Chondrocyte (in vitro differentiated cells): ENCODE results near the gene ZNF236. TPM values are rescaled to one million over a fixed set of nuclear protein-coding genes. Genes with fewer than 3 reads are reported as not detected.

Source experiments
- DNase-seq: peaks from one replicate; pipeline ENCODE4 v3.0.0; 2021; ENCODE audit warnings: mixed read lengths, low spot score
- H3K27ac Mint-ChIP-seq: one replicate; pipeline ENCODE4 v1.8.0; 2021; ENCODE audit warnings: mild to moderate bottlenecking, moderate library complexity, mixed read lengths; ENCODE audit not compliant: unreplicated experiment
- H3K27me3 Mint-ChIP-seq: 2 replicates; pipeline ENCODE4 v1.8.0; 2021; ENCODE audit warnings: low read depth, mixed read lengths
- H3K36me3 Mint-ChIP-seq: 2 replicates; pipeline ENCODE4 v1.8.0; 2021; ENCODE audit warnings: low read depth, mixed read lengths
- H3K4me1 Mint-ChIP-seq: 2 replicates; pipeline ENCODE4 v1.8.0; 2021; ENCODE audit warnings: low read depth, mild to moderate bottlenecking, mixed read lengths
- H3K4me3 Mint-ChIP-seq: one replicate; pipeline ENCODE4 v1.8.0; 2021; ENCODE audit warnings: mild to moderate bottlenecking, moderate library complexity, mixed read lengths; ENCODE audit not compliant: unreplicated experiment
- H3K9me3 Mint-ChIP-seq: 2 replicates; pipeline ENCODE4 v1.8.0; 2021; ENCODE audit warnings: low read depth, mixed read lengths
- total RNA-seq: library from RNA; stranded (reverse); gene quantifications from 3 replicates; pipeline ENCODE4 v1.2.1, GENCODE V29; 2021
- TF ChIP-seq, protein P1 (sequence below): fragments of 200-600 bp; sonication (generic); IDR thresholded peaks from 2 replicates; pipeline ENCODE4 v1.5.0; 2021; ENCODE audit warnings: antibody characterized with exemption, mild to moderate bottlenecking, moderate library complexity

The ZNF236 gene
- total RNA-seq, 1 donor from 2014 or later: 14.3 TPM

DNA sequence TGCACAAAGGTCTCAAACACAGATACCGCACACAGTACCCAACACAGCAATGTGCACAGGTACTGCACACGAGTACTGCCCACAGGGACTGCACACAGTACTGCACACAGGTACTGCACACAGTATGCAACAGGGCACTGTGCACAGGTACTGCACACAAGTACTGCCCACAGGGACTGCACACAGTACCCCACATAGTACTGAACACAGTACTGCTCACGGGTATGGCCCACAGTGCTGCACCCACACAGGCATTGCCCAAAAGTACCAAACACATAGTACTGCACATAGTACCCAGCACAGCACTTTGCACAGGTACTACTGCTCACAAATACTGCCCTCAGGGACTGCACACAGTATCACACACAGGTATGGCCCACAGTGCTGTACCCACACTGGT, 73.1 kb downstream of the ZNF236 start:
- TF ChIP-seq, protein P1, sequence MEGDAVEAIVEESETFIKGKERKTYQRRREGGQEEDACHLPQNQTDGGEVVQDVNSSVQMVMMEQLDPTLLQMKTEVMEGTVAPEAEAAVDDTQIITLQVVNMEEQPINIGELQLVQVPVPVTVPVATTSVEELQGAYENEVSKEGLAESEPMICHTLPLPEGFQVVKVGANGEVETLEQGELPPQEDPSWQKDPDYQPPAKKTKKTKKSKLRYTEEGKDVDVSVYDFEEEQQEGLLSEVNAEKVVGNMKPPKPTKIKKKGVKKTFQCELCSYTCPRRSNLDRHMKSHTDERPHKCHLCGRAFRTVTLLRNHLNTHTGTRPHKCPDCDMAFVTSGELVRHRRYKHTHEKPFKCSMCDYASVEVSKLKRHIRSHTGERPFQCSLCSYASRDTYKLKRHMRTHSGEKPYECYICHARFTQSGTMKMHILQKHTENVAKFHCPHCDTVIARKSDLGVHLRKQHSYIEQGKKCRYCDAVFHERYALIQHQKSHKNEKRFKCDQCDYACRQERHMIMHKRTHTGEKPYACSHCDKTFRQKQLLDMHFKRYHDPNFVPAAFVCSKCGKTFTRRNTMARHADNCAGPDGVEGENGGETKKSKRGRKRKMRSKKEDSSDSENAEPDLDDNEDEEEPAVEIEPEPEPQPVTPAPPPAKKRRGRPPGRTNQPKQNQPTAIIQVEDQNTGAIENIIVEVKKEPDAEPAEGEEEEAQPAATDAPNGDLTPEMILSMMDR: no peak
- Mint-ChIP-seq H3K27me3 (no peaks in the 10 kb centered on the region), H3K9me3 (peaks cover 3% of the 10 kb centered on the region), H3K36me3 (peaks cover 37% of the 10 kb centered on the region), H3K4me1 (no peaks in the 10 kb centered on the region), H3K27ac (no peak overlapping the region), H3K4me3 (no peak overlapping the region)
- DNase-seq: no peak

DNA sequence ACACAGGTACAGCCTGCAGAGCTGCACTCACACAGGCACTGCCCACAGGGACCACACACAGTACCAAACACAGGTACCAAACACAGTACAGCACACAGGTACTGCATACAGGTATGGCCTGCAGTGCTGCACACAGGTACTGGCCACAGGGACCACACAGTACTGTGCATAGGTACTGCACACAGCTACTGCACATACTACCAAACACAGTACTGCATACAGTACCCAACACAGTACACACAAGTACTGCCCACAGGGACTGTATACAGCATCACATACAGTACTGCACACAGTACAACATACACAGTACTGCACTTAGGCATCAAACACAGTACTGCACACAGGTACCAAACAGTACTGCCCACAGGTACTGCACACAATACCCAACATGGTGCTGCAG, 74.3 kb downstream of the ZNF236 start:
- H3K4me3 Mint-ChIP-seq: no peak overlapping the region
- TF ChIP-seq, protein P1: no peak
- no peaks in the 10 kb centered on the region for H3K27me3 Mint-ChIP-seq
- H3K4me1 Mint-ChIP-seq: no peaks in the 10 kb centered on the region
- peaks cover 37% of the 10 kb centered on the region for H3K36me3 Mint-ChIP-seq
- peaks cover 2% of the 10 kb centered on the region for H3K9me3 Mint-ChIP-seq
- no peak overlapping the region for H3K27ac Mint-ChIP-seq
- DNase-seq: no peak

DNA sequence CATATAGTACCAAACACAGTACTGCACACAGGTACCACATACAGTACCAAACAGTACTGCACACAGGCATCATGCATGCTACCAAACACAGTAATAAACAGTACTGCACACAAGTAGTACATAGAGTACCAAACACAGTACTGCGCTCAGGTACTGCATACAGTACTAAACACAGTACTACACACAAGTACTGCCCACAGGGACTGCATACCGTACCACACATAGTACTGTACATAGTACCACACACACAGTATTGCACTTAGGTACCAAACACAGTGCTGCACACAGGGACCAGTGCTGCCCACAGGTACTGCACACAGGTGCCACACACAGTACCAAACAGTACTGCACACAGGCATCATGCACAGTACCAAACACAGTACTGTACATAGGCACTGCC, 74.9 kb downstream of the ZNF236 start:
- no peaks in the 10 kb centered on the region for H3K9me3 Mint-ChIP-seq
- H3K36me3 Mint-ChIP-seq: peaks cover 40% of the 10 kb centered on the region
- H3K27me3 Mint-ChIP-seq: no peaks in the 10 kb centered on the region
- DNase-seq: no peak
- TF ChIP-seq, protein P1: no peak
- no peak overlapping the region for H3K4me3 Mint-ChIP-seq
- H3K4me1 Mint-ChIP-seq: no peaks in the 10 kb centered on the region
- H3K27ac Mint-ChIP-seq: no peak overlapping the region

DNA sequence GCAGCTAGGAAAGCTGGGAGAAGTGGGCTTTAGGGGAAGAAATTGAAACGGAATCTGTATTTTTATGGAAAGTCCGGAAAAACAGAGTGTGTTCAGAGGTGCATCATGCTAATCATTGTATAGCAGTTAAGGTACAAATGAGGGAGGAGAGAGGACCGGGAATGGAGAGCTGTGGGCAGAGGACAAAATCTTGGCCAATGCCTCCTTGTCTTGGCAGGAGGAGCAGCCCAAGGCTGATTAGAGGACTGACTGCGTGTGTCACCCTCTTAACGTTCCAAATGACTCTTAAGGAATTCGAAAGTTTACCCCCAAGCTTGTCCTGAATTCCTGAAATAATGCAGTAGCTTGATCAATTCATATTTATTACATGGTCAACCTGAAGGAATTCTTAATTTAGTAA, 81.0 kb downstream of the ZNF236 start:
- H3K4me3 Mint-ChIP-seq: no peak overlapping the region
- H3K4me1 Mint-ChIP-seq: no peaks in the 10 kb centered on the region
- no peaks in the 10 kb centered on the region for H3K9me3 Mint-ChIP-seq
- DNase-seq: no peak
- H3K36me3 Mint-ChIP-seq: peaks cover 32% of the 10 kb centered on the region
- TF ChIP-seq, protein P1: no peak
- H3K27ac Mint-ChIP-seq: no peak overlapping the region
- no peaks in the 10 kb centered on the region for H3K27me3 Mint-ChIP-seq

DNA sequence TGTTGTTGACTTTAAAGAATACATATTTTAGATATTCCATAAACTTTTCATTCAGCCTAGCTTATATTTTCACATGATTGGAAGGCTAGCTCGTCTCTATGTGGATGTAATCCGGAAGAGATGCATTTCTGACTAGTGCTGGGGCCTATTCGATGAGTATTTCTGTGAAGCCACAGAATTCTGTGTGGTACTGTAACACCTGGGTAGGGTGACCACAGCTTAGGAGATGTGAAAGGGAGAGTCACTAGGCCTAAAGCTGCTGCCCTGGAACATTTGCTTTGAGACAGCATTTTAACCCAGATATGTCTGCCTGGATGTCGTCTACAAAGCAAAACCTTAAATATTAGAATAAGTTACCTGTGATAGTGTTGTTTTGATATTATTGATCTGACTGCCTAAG, 83.5 kb downstream of the ZNF236 start:
- H3K27ac Mint-ChIP-seq: no peak overlapping the region
- no peaks in the 10 kb centered on the region for H3K27me3 Mint-ChIP-seq
- no peaks in the 10 kb centered on the region for H3K4me1 Mint-ChIP-seq
- no peak overlapping the region for H3K4me3 Mint-ChIP-seq
- no peak for DNase-seq
- H3K9me3 Mint-ChIP-seq: no peaks in the 10 kb centered on the region
- H3K36me3 Mint-ChIP-seq: peaks cover 31% of the 10 kb centered on the region
- TF ChIP-seq, protein P1: no peak
